ENCODE results near the gene IKZF1.

Gene IKZF1

GRCh38 chr7:50355817-50356178 is 51.3 kb downstream of the IKZF1 start:
- DNase-seq (ENCODE audit: low spot score), result peak; percentile 33

DNA sequence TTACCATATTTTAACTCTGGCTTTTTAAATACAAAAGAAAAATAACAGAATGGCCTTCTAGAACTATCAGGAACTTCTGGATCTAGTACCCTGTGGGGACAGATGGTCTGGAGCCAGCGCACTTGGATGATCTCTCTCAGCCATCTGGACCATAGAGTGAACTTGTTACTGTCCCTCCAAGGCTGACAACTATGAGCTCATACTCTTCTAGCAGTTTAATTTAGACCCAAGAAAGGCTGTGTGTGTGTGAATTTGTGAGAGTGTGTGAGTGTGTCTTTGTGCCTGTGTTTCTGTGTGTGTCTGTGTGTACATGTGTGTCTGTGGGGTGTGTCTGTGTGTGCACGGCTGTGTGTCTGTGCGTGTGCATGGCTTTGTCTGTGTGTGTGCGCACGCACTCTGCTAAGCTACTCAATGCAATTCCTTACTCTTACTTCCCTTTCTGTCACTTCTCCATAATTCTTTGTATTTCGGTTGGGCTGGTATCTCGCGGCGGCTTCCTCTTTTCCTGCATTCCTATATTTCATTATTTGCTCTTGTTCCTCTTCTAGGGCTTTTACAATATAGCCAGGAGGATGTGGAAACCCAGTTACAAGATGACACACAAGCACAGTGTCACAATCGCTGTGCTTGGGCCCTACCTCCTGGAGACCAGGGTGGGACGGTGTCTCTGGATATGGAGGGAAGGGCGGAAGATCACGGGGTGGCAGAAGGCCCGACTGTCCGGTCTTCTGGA is 51.9 kb downstream of the IKZF1 start:
- DNase-seq (ENCODE audit: low spot score), result no peak

- no peak for DNase-seq (ENCODE audit: low spot score)
Observed at GRCh38 chr7:50356945-50357268, 52.4 kb downstream of the IKZF1 start.

GRCh38 chr7:50357426-50357825 is 52.9 kb downstream of the IKZF1 start:
- no peak for DNase-seq (ENCODE audit: low spot score)

GRCh38 chr7:50358041-50358705 is 53.7 kb downstream of the IKZF1 start:
- no peak for DNase-seq (ENCODE audit: low spot score)

- DNase-seq (ENCODE audit: low spot score), result no peak
Observed at GRCh38 chr7:50358779-50359178, 54.3 kb downstream of the IKZF1 start.

DNA sequence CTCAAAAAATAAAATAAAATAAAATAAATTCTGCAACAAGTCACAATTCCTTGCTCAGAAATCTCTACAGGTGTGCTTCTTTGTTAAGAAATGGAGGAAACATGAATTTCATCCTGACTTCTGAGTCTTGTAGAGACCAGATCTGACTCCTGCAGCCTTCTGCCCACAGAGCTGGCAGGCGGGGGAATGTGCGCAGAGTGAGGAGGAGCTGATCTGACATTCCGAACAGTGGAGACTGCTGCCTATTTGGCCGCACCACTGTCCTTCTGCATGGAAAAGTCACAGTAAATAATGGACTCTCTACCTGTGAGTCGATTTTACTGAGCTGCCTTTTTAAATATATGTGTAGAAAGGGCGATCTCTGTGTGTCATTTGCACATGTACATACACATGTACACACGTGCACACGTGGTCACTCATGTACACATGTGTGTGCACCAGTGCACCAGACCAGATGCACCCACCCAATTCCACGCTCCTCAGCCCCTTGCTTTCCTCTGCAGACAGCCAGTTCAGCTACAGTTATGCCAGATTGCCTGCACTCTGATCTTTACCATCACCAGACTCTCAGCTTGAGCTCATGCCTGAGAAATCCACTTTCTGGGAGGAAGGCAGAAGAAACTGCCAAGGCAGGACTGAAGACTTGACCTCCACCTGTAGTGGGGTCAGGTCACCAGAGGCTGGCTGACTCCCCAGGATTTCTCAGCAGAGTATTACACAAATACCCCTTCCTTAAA is 54.9 kb downstream of the IKZF1 start:
- DNase-seq (ENCODE audit: low spot score), result no peak

DNA sequence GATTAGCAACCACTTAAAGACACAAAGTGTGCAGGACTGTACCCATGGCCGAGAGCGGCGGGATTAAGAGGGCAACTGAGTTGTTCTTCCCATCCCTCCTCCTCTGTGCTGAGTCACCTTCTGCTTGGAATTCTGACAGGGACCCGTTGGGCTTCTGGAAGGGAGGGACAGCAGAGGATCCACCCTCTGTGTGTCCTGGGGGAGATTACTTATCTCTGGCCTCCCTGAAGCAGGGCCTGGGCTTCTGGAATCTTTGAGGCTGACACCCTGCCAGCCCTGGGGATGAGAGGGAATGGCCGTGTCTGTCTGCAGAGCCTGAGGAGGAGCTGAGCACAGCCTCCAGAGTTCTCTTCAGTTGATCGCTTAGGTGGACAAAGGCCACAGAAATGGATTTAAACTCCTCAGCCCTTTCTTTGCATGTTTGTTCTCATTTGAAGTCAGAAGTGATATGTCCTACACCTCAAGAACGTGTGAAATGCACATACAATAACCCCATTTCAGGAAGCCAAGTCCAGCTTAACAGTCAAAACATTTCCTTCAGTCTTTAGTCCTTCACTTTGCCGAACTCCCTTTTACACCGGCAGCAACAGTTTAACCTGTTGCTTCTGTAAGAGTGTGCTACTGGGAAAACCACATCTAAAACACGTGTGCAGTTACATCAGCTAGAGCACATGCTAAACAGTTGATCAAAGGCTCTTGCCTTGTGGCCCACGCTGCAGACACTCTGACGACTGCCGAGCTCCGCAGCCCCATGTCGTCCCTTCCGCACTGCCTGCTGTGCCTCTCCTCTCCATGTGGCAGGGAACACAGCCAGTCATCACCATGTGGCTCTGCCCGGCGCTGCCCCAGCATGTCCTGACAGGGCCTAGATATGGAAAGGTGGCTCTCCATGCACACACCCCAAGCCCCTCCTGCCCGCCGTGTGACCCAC is 55.7 kb downstream of the IKZF1 start:
- DNase-seq (ENCODE audit: low spot score), result no peak

DNA sequence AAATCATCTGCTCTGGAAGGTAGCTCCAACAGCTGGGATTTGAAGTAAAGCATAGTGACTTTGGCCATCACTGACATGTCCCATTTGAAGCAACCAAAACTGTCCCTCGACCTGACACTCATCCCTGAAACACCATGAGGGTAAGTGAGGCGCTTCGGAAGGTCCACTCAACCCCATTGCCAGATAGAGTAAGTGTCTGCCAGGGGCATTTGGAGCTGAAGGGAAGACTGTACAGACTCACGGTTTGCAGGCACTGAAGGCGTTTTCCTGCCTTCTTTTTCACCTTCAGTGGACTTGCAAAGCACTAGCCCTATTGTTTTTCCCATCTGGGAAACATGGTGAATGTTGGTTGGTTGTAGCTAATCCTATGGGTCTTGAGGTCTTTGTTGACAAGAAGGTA is 57.6 kb downstream of the IKZF1 start:
- DNase-seq (ENCODE audit: low spot score), result no peak

GRCh38 chr7:50362712-50363282 is 58.3 kb downstream of the IKZF1 start:
- DNase-seq (ENCODE audit: low spot score), result no peak

- DNase-seq (ENCODE audit: low spot score), result no peak
Observed at GRCh38 chr7:50363327-50364060, 59.0 kb downstream of the IKZF1 start.

GRCh38 chr7:50364645-50365044 is 60.1 kb downstream of the IKZF1 start:
- DNase-seq (ENCODE audit: low spot score), result no peak

GRCh38 chr7:50366311-50366710 is 61.8 kb downstream of the IKZF1 start:
- DNase-seq (ENCODE audit: low spot score), result no peak

DNA sequence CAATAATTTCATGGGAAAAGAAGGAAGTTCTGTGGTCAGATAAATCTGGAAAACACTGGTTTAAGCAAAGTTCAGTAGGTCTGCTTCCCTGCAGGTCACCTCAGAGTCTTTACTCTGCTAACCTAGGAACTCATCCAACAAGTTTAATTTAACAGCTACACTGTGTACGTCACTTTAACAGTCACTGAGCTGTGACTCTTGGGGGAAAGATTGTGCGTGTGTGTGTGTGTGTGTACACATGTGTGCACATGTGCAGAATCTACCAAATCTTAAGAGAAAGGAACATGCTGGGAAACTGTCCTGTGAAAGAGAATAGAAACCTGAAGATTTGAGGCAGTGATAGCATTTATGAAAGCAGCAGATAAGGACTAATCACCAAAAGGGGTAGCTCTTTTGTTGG is 62.6 kb downstream of the IKZF1 start:
- no peak for DNase-seq (ENCODE audit: low spot score)

GRCh38 chr7:50367570-50367969 is 63.1 kb downstream of the IKZF1 start:
- DNase-seq (ENCODE audit: low spot score), result no peak

- DNase-seq (ENCODE audit: low spot score), result no peak
Observed at GRCh38 chr7:50368366-50368765, 63.9 kb downstream of the IKZF1 start.

DNA sequence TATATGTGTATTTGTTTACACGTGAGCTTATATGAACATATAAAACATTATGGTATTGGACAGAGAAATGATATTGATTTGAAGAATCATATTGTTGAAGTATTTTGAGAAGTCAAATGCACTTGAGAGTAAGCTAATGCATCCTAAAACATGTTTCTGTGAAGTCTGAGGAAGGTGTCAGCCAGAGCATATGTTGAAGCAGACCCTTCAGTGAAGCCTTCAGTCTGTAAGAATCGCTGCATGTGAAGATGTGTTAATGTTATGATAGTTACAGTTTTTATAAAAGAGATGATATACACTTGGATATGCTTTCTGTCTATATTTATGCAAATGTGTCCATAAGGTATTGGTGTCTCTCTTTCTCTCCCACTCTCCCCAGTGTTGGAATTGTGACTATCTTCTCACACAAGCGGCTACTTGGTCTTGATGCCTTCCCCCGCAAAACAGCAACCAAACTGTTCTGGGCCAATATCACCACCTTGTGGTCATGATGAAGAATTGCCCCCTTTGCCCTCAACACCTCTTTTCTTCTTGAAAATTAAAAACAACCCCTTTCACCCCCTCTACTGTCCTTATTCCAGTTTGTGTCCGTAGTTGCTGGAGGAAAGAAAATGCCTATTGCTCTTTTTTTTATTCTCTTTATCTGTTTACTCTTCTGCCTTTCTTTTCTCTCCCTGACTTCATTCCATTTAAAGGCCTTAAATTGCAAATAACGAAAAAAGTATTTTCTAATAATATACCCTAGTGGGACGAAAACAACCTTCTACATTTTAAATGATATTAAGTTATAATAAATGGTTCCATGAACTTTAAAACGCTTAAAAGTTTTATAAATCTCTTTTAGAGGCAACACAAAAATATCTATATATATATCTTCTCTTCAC is 64.9 kb downstream of the IKZF1 start:
- DNase-seq (ENCODE audit: low spot score), result peak; percentile 63

- no peak for DNase-seq (ENCODE audit: low spot score)
Observed at GRCh38 chr7:50370884-50371283, 66.4 kb downstream of the IKZF1 start.

DNA sequence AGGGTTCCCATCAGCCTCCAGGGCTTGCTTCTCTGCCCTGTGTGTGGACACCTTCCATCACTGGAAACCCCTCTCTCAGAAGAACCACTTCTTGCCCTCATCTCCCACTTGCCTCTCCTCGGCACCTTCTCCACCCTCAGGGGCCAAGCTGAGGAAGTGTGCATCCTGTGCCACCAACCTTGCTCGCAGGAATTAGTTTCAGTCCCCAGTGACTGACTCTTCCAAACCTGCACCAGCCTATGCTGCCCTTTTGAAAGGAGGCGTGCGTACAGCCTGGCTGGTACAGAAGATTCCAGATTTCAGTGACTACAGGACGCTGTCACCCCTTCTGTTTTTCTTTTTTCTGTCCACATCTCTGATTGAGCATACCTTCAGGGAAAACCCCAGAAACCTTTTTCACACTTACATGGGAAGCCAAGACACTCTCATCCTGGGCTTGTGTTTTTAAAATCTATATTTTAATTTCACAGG is 67.1 kb downstream of the IKZF1 start:
- DNase-seq (ENCODE audit: low spot score), result no peak

DNA sequence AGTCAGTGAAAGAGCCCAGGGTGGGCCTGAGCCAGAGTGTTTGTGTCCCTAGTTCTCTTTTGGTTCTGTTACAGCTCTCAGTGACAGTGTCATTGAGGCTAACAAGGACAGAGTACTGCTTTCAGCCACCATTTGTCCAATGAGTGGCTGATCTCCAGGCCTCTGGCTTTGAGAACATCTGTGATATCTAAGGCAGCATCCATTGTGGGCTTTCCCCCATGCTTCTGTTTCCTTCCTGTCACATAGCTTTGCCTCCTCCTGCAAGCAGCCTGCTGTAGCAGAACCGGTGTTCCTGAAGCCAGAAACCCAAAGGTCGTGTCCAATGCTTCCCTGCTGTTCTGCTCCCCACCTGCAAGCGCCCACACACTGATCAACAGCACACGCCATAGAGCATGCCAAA is 68.4 kb downstream of the IKZF1 start:
- no peak for DNase-seq (ENCODE audit: low spot score)
